IMR-90 (cell line): ENCODE data around the gene TJP3. TPM values are rescaled to one million over a fixed set of nuclear protein-coding genes. Genes with fewer than 3 reads are reported as not detected.

ENCODE experiments used
- ATAC-seq: fragments of 200-7000 bp; cut with Tn5 transposase; 2 replicates; pipeline ENCODE4 v1.9.1; 2020; ENCODE audit warnings: low read depth, mild to moderate bottlenecking, moderate library complexity
- BruUV-seq: library from RNA; stranded (reverse); fragments of 400-500 nt; replicated peaks from 2 replicates; lab custom pipeline; 2021; lab: Mats Ljungman, UMichigan
- CTCF ChIA-PET: fragments of 300-600 bp; formaldehyde crosslinking; extraction: SDS; loops from one replicate; lab custom pipeline; 2021; ENCODE audit warnings: antibody characterized with exemption; lab: Yijun Ruan, JAX
- POLR2A ChIA-PET: fragments of 300-600 bp; sonication (Branson Sonifier 250); formaldehyde crosslinking; loops from one replicate; lab custom pipeline; 2022; ENCODE audit warnings: antibody characterized with exemption; ENCODE audit not compliant: unreplicated experiment; lab: Charles Lee
- DNase-seq: peaks from one replicate; pipeline ENCODE4 v3.0.0; 2013
- H2AFZ ChIP-seq: replicated peaks from 2 replicates; pipeline ENCODE3; 2013; ENCODE audit warnings: low read length, mild to moderate bottlenecking; ENCODE audit not compliant: poor library complexity
- H2AK5ac ChIP-seq: 2 replicates; pipeline ENCODE4 v1.6.1; 2013; ENCODE audit warnings: low read depth, low read length, inconsistent platforms
- H2AK9ac ChIP-seq: replicated peaks from 2 replicates; pipeline ENCODE3; 2013; ENCODE audit warnings: mild to moderate bottlenecking, low read depth, low read length, moderate library complexity; ENCODE audit not compliant: poor library complexity
- H2BK120ac ChIP-seq: 2 replicates; pipeline ENCODE4 v1.6.1; 2013; ENCODE audit warnings: low read depth, low read length, inconsistent platforms
- H2BK15ac ChIP-seq: 3 replicates; pipeline ENCODE4 v1.6.1; 2013; ENCODE audit warnings: low read depth, low read length, inconsistent platforms
- H2BK20ac ChIP-seq: 2 replicates; pipeline ENCODE4 v1.6.1; 2013; ENCODE audit warnings: low read depth, mild to moderate bottlenecking, inconsistent platforms, low read length, moderate library complexity
- H2BK5ac ChIP-seq: 2 replicates; pipeline ENCODE4 v1.6.1; 2013; ENCODE audit warnings: mild to moderate bottlenecking, low read depth, low read length, inconsistent platforms; ENCODE audit not compliant: poor library complexity, severe bottlenecking
- H3K14ac ChIP-seq: replicated peaks from 2 replicates; pipeline ENCODE4 v1.6.1; 2013; ENCODE audit warnings: low read depth, low read length, inconsistent platforms
- H3K18ac ChIP-seq: 2 replicates; pipeline ENCODE4 v1.6.1; 2013; ENCODE audit warnings: low read depth, low read length, control low read depth
- H3K23ac ChIP-seq: 2 replicates; pipeline ENCODE4 v1.6.1; 2013; ENCODE audit warnings: low read depth, low read length, inconsistent platforms
- H3K27ac ChIP-seq: 2 replicates; pipeline ENCODE4 v1.5.1; 2013; ENCODE audit warnings: mild to moderate bottlenecking, control low read depth, low read length; ENCODE audit not compliant: insufficient read depth
- H3K27me3 ChIP-seq: 2 replicates; pipeline ENCODE4 v1.6.1; 2013; ENCODE audit warnings: low read length; ENCODE audit not compliant: control insufficient read depth, insufficient read depth
- H3K36me3 ChIP-seq: 2 replicates; pipeline ENCODE4 v1.6.1; 2013; ENCODE audit warnings: low read length, mixed read lengths; ENCODE audit not compliant: control insufficient read depth, insufficient read depth
- H3K4ac ChIP-seq: 2 replicates; pipeline ENCODE4 v1.6.1; 2013; ENCODE audit warnings: low read depth, low read length, inconsistent platforms
- H3K4me1 ChIP-seq: 2 replicates; pipeline ENCODE4 v1.6.1; 2013; ENCODE audit warnings: low read length, mixed read lengths; ENCODE audit not compliant: control insufficient read depth, insufficient read depth
- H3K4me2 ChIP-seq: 2 replicates; pipeline ENCODE4 v1.6.1; 2013; ENCODE audit warnings: low read depth, mild to moderate bottlenecking, control low read depth, low read length, moderate library complexity
- H3K4me3 ChIP-seq: 2 replicates; pipeline ENCODE4 v1.5.1; 2013; ENCODE audit warnings: low read depth, mild to moderate bottlenecking, control low read depth, low read length, moderate library complexity; ENCODE audit not compliant: insufficient read depth
- H3K56ac ChIP-seq: 2 replicates; pipeline ENCODE4 v1.6.1; 2013; ENCODE audit warnings: low read length, inconsistent platforms; ENCODE audit not compliant: insufficient read depth; ENCODE audit errors: extremely low read depth
- H3K79me1 ChIP-seq, 2 experiments: 2 replicates each; pipeline ENCODE4 v1.6.1; 2013; ENCODE audit warnings: low read length in 2 of 2, inconsistent platforms in 1 of 2, low read depth in 1 of 2
- H3K9ac ChIP-seq: 2 replicates; pipeline ENCODE4 v1.6.1; 2013; ENCODE audit warnings: low read depth, low read length, control low read depth
- H3K9me1 ChIP-seq: 2 replicates; pipeline ENCODE4 v1.6.1; 2013; ENCODE audit warnings: low read length, inconsistent platforms; ENCODE audit not compliant: insufficient read depth
- H3K9me3 ChIP-seq: 2 replicates; pipeline ENCODE4 v1.6.1; 2013; ENCODE audit warnings: low read length; ENCODE audit not compliant: control insufficient read depth, insufficient read depth
- H4K20me1 ChIP-seq: 2 replicates; pipeline ENCODE4 v1.6.1; 2013; ENCODE audit warnings: low read length, inconsistent platforms; ENCODE audit not compliant: insufficient read depth
- H4K5ac ChIP-seq: 2 replicates; pipeline ENCODE4 v1.6.1; 2013; ENCODE audit warnings: mild to moderate bottlenecking, low read depth, low read length, control low read depth
- H4K8ac ChIP-seq, 2 experiments: 2 replicates each; pipeline ENCODE4 v1.6.1; 2013; ENCODE audit warnings: low read depth in 2 of 2, low read length in 2 of 2, control low read depth in 1 of 2, inconsistent platforms in 1 of 2
- H4K91ac ChIP-seq: 2 replicates; pipeline ENCODE4 v1.6.1; 2013; ENCODE audit warnings: low read depth, low read length, inconsistent platforms; ENCODE audit not compliant: insufficient read depth
- BHLHE40 ChIP-seq: fragments of 150-350 bp; IDR thresholded peaks from 2 replicates; pipeline ENCODE4 v1.6.1; 2016; ENCODE audit warnings: mild to moderate bottlenecking, low read depth, low read length
- CEBPB ChIP-seq: IDR thresholded peaks from 2 replicates; pipeline ENCODE4 v1.6.1; 2012; ENCODE audit warnings: low read depth, low read length, improper control_type of control experiment
- CTCF ChIP-seq: conservative IDR thresholded peaks from 2 replicates; pipeline ENCODE4 v1.5.1; 2012; ENCODE audit warnings: mild to moderate bottlenecking, low read depth, low read length, improper control_type of control experiment
- MAFK ChIP-seq: IDR thresholded peaks from 2 replicates; pipeline ENCODE4 v1.6.1; 2012; ENCODE audit warnings: low read depth, low read length, improper control_type of control experiment
- MAZ ChIP-seq: IDR thresholded peaks from 2 replicates; pipeline ENCODE4 v1.6.1; 2012; ENCODE audit warnings: low read depth, mild to moderate bottlenecking, low read length, improper control_type of control experiment, moderate library complexity, borderline replicate concordance
- POLR2A ChIP-seq: IDR thresholded peaks from 2 replicates; pipeline ENCODE4 v1.6.1; 2012; ENCODE audit warnings: mild to moderate bottlenecking, low read depth, low read length
- RFX5 ChIP-seq: IDR thresholded peaks from 2 replicates; pipeline ENCODE4 v1.8.0; 2012; ENCODE audit warnings: low read depth, mild to moderate bottlenecking, low read length, moderate library complexity
- WGBS, 2 experiments: methylation state at CpG; one replicate each; pipeline versions ENCODE4 v1.1.5 to v1.1.7; 2013; ENCODE audit warnings: missing lambda C conversion rate in 2 of 2; ENCODE audit not compliant: insufficient read length in 1 of 2; ENCODE audit errors: extremely low coverage in 2 of 2; 5-methylcytosine and 5-hydroxymethylcytosine counted together
- dilution Hi-C: fragments of 300-500 bp; cut with HindIII; formaldehyde crosslinking; loops from one replicate; pipeline ENCODE4 v1.14.3; 2018; ENCODE audit warnings: low sequenced_read_pairs; ENCODE audit not compliant: unreplicated experiment
- in situ Hi-C: fragments of 300-500 bp; cut with MboI; formaldehyde crosslinking; loops from 3 replicates; pipeline ENCODE4 v1.14.3; 2019; ENCODE audit warnings: low sequenced_read_pairs, inconsistent platforms, mixed read lengths
- intact Hi-C: fragments of 100-400 bp; cut with micrococcal nuclease; formaldehyde crosslinking; loops from 2 replicates; pipeline ENCODE4 v1.10.0; 2022
- polyA plus RNA-seq, 3 experiments: library from polyadenylated mRNA; depleted of rRNA; stranded (reverse); fragments of >200 nt; gene quantifications; 2 replicates each; pipeline ENCODE4 v1.2.3, GENCODE V29; 2012; ENCODE audit warnings: low replicate concordance in 1 of 3
- total RNA-seq: library from RNA; depleted of rRNA; stranded (reverse); fragments of >200 nt; gene quantifications from 2 replicates; pipeline ENCODE4 v1.2.3, GENCODE V29; 2012

TJP3 gene
- total and polyA plus RNA-seq, 2 of the 4 experiments (the other 2 are of a cell fraction), result not detected

DNA sequence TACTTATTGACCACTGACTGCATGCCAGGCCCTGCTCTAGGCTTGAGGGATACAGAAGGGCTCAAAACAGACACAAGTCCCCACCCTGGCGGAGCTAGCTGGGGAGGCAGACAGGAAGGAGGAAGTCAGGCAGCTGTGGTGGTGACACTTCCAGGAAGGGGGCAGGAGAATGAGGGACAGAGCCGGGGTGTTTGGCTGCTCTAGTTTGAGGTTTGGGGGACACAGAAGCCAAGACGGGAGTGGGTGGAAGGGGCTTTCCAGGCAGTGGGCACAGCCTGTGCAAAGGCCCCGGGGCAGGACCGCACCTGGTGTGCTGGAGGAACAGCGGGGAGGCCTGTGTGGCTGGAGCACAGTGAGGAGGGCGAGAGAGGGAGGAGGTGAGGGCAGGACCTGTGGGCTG lies 58.3 kb downstream of the TJP3 start:
- H3K9me3 ChIP-seq, result no peaks in the 10 kb centered on the region
- no peak overlapping the region for H3K4me2 ChIP-seq
- peaks cover 2% of the 10 kb centered on the region; the same call in 1 of the 2 replicates for H3K4me1 ChIP-seq
- H3K14ac ChIP-seq, result no peak overlapping the region
- peaks cover 27% of the 10 kb centered on the region for H3K36me3 ChIP-seq
- no peak overlapping the region for H3K4me3 ChIP-seq
- TF ChIP-seq POLR2A, result no peak
- no peak for TF ChIP-seq RFX5
- TF ChIP-seq MAZ, result no peak
- TF ChIP-seq BHLHE40, result no peak
- no peak for TF ChIP-seq CTCF
- TF ChIP-seq CEBPB, result no peak
- no peak for TF ChIP-seq MAFK
- 95% methylated on average over 6 of the region's 7 CpGs; no CpG with 5 or more reads in 1 of the 2 experiments for WGBS, 2 experiments
- H3K4ac ChIP-seq, result no peak overlapping the region
- no peak overlapping the region for H4K5ac ChIP-seq
- no peak overlapping the region for H3K18ac ChIP-seq
- no peak overlapping the region for H2AFZ ChIP-seq
- H3K27ac ChIP-seq, result no peak overlapping the region
- ATAC-seq (no peak), DNase-seq (no peak)
- no peak overlapping the region for H4K91ac ChIP-seq
- no peak overlapping the region for H2BK120ac ChIP-seq
- dilution Hi-C loops, result no loop called here
- no TSS peak for BruUV-seq
- intact Hi-C loops, result no loop called here
- peaks cover 3% of the 10 kb centered on the region; the same call in 1 of the 2 replicates for H3K9me1 ChIP-seq
- H3K23ac ChIP-seq, result no peak overlapping the region
- no peak overlapping the region for H2BK15ac ChIP-seq
- in situ Hi-C loops, result no loop called here
- no peak overlapping the region for H3K9ac ChIP-seq
- H2BK20ac ChIP-seq, result no peak overlapping the region
- H3K79me1 ChIP-seq, result peaks cover 10 to 18% of the 10 kb centered on the region in 2 experiments; a peak in 3 of 4 replicates
- POLR2A ChIA-PET, result no interaction called here
- H4K8ac ChIP-seq, result no peak overlapping the region
- no peak overlapping the region for H2AK5ac ChIP-seq
- no peaks in the 10 kb centered on the region for H3K27me3 ChIP-seq
- no peak overlapping the region for H2BK5ac ChIP-seq
- peak overlapping the region; percentile 37 for H2AK9ac ChIP-seq
- no peak overlapping the region for H3K56ac ChIP-seq
- no peaks in the 10 kb centered on the region for H4K20me1 ChIP-seq
- CTCF ChIA-PET, result no interaction called here
